ENCODE results near the gene KRTAP5-9. TPM values are rescaled to one million over a fixed set of nuclear protein-coding genes. Genes with fewer than 3 reads are reported as not detected.
"Not testable (repeated sequence)": the region's sequence is repeated elsewhere in the genome, so short reads cannot be mapped to it uniquely, and the experiment has no call there.

KRTAP5-9 gene
- total RNA-seq, 4 donors from 2014 or later = 1.3 to 2.0 TPM; not detected in 2

GRCh38 chr11:71507102-71507501, 41.1 kb upstream of the KRTAP5-9 start:
- TF ChIP-seq CTCF (IDR thresholded peaks at IDR 0.05) (no peak), POLR2A (IDR thresholded peaks at IDR 0.05) (no peak)
- Histone ChIP-seq H3K4me3 (no peak overlapping the region), H3K27ac (no peak overlapping the region), H3K9me3 (peaks cover 0 to 16% (median 2%) of the 10 kb centered on the region in 4 donors), H3K4me1 (no peaks in the 10 kb centered on the region), H3K36me3 (peaks cover 0 to 33% (median 0%) of the 10 kb centered on the region in 3 donors), H3K27me3 (no peaks in the 10 kb centered on the region)
- peak in 1 of 3 donors; percentile 21 for DNase-seq

GRCh38 chr11:71518506-71519471, 29.4 kb upstream of the KRTAP5-9 start:
- TF ChIP-seq POLR2A (IDR thresholded peaks at IDR 0.05) = no peak
- no peak for TF ChIP-seq CTCF (IDR thresholded peaks at IDR 0.05)
- Histone ChIP-seq H3K9me3 (no peaks in the 10 kb centered on the region), H3K4me1 (no peaks in the 10 kb centered on the region), H3K27me3 (no peaks in the 10 kb centered on the region), H3K36me3 (no peaks in the 10 kb centered on the region), H3K27ac (no peak overlapping the region), H3K4me3 (no peak overlapping the region)
- peak in 1 of 3 donors; percentile 38 for DNase-seq

DNA sequence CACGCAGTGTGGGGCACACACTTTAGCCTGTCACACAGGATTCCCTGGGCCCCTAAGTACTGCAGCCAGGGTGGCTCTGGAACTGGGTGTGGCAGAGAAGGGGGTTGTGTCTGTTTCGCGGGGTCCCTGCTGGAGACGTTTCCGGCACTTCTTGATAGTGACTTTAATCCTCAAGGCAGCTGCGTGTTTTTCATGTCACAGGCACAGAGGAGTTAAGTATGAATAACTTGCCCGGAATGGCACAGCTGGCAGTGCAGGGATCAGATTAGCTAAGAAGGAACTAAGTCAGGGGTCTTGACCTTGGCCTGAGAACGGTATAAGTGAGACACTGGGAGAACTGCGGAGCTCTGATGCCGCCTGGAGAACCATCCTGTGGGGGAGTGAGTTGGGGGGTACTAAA, 28.7 kb upstream of the KRTAP5-9 start:
- no peaks in the 10 kb centered on the region for H3K27me3 ChIP-seq
- H3K27ac ChIP-seq = no peak overlapping the region
- no peaks in the 10 kb centered on the region for H3K9me3 ChIP-seq
- DNase-seq = peak in 1 of 3 donors; percentile 13
- TF ChIP-seq POLR2A (IDR thresholded peaks at IDR 0.05) = no peak
- TF ChIP-seq CTCF (IDR thresholded peaks at IDR 0.05) = no peak
- no peaks in the 10 kb centered on the region for H3K36me3 ChIP-seq
- H3K4me3 ChIP-seq = no peak overlapping the region
- H3K4me1 ChIP-seq = no peaks in the 10 kb centered on the region

GRCh38 chr11:71525188-71525937, 22.9 kb upstream of the KRTAP5-9 start:
- no peaks in the 10 kb centered on the region for H3K4me1 ChIP-seq
- no peaks in the 10 kb centered on the region for H3K27me3 ChIP-seq
- DNase-seq = peak in 1 of 3 donors; percentile 3
- TF ChIP-seq POLR2A (IDR thresholded peaks at IDR 0.05) = no peak
- no peak for TF ChIP-seq CTCF (IDR thresholded peaks at IDR 0.05)
- H3K9me3 ChIP-seq = no peaks in the 10 kb centered on the region
- H3K27ac ChIP-seq = no peak overlapping the region
- H3K36me3 ChIP-seq = no peaks in the 10 kb centered on the region
- no peak overlapping the region for H3K4me3 ChIP-seq

- Histone ChIP-seq H3K4me3 (no peak overlapping the region), H3K27me3 (no peaks in the 10 kb centered on the region), H3K27ac (no peak overlapping the region), H3K9me3 (no peaks in the 10 kb centered on the region), H3K4me1 (no peaks in the 10 kb centered on the region), H3K36me3 (no peaks in the 10 kb centered on the region)
- TF ChIP-seq CTCF (IDR thresholded peaks at IDR 0.05) (no peak), POLR2A (IDR thresholded peaks at IDR 0.05) (no peak)
- DNase-seq = peak in 1 of 3 donors; percentile 78
Observed at GRCh38 chr11:71525938-71526495, 22.2 kb upstream of the KRTAP5-9 start.

DNA sequence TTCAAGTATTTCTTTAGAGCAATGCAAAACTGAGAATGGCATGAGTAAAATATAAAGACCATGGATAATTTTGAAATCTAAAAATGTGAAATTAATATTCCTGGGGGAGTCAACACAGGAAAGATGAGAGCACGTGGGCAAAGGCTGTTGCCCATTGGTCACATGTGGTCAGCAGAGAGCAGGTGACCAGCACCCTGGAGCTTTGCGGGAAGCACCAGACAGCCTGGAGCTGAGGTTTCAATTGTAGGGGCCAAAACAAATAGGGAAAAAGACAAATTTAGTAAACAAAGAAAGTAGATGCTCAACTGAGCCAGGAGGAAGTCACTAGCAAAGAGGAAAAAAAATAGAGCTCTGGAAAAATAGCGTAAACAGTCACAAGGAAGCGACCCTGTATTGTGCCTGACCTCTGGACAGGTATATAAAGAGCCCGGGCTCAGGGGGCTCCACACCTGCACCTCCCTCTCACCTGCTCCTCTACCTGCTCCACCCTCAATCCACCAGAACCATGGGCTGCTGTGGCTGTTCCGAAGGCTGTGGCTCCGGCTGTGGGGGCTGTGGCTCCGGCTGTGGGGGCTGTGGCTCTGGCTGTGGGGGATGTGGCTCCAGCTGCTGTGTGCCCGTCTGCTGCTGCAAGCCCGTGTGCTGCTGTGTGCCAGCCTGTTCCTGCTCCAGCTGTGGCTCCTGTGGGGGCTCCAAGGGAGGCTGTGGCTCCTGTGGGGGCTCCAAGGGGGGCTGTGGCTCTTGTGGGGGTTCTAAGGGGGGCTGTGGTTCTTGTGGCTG, 21.2 kb upstream of the KRTAP5-9 start, which contains the start of gene KRTAP5-7:
KRTAP5-7 (plus strand) TSS at position 472 of the 780 bp plus-strand sequence; CDS start at position 506, 34 bp downstream.
- not testable (repeated sequence) for H3K27me3 ChIP-seq, H3K4me1 ChIP-seq
- peak in 1 of 3 donors; percentile 2 for DNase-seq

More for the DNA sequence above, 21.2 kb upstream of the KRTAP5-9 start, which contains the start of gene KRTAP5-7:
- H3K36me3 ChIP-seq, H3K27ac ChIP-seq, H3K4me3 ChIP-seq, H3K9me3 ChIP-seq: not testable (repeated sequence)
